ENCODE measurements around the gene GON7.
"Not testable (repeated sequence)": the region's sequence is repeated elsewhere in the genome, so short reads cannot be mapped to it uniquely, and the experiment has no call there.

The GON7 gene

GRCh38 chr14:93206793-93207467 is at the start of gene GON7, which contains the start of gene UBR7:
GON7 (minus strand) TSS chr14:93207065; CDS start chr14:93207037, 28 bp downstream.
UBR7 (plus strand) TSS chr14:93207256; CDS start chr14:93207292, 36 bp downstream.
- peak; percentile 98 for DNase-seq

- no peak for DNase-seq
Observed at GRCh38 chr14:93249128-93249831, 42.4 kb upstream of the GON7 start.

- no peak for DNase-seq
Observed at GRCh38 chr14:93246534-93246933, 39.7 kb upstream of the GON7 start.

GRCh38 chr14:93245764-93246420 is 39.0 kb upstream of the GON7 start:
- DNase-seq = no peak

GRCh38 chr14:93240678-93241000 is 33.8 kb upstream of the GON7 start:
- no peak for DNase-seq

GRCh38 chr14:93239869-93240677 is 33.2 kb upstream of the GON7 start:
- DNase-seq = peak; percentile 50

GRCh38 chr14:93234798-93235197 is 27.9 kb upstream of the GON7 start:
- no peak for DNase-seq

- not testable (repeated sequence) for DNase-seq
Observed at GRCh38 chr14:93233078-93233477, 26.2 kb upstream of the GON7 start.

- no peak for DNase-seq
Observed at GRCh38 chr14:93232159-93232558, 25.3 kb upstream of the GON7 start.

GRCh38 chr14:93231129-93231979 is 24.5 kb upstream of the GON7 start:
- no peak for DNase-seq

- DNase-seq = no peak
Observed at GRCh38 chr14:93230539-93230938, 23.7 kb upstream of the GON7 start.

GRCh38 chr14:93228550-93228949 is 21.7 kb upstream of the GON7 start:
- DNase-seq = no peak

- no peak for DNase-seq
Observed at GRCh38 chr14:93223565-93223964, 16.7 kb upstream of the GON7 start.

GRCh38 chr14:93220509-93220908 is 13.6 kb upstream of the GON7 start:
- no peak for DNase-seq

GRCh38 chr14:93219103-93219726 is 12.3 kb upstream of the GON7 start:
- peak; percentile 31 for DNase-seq

GRCh38 chr14:93214598-93214997 is 7.7 kb upstream of the GON7 start:
- no peak for DNase-seq

GRCh38 chr14:93212432-93212831 is 5.6 kb upstream of the GON7 start:
- no peak for DNase-seq

GRCh38 chr14:93207468-93208308 is 823 bp upstream of the GON7 start:
- DNase-seq = peak; percentile 22

- DNase-seq = no peak
Observed at GRCh38 chr14:93201155-93201704, 5.6 kb downstream of the GON7 start.

GRCh38 chr14:93200553-93200952 is 6.3 kb downstream of the GON7 start:
- DNase-seq = no peak
